Lung (tissue), 12 donors: Measurements from ENCODE around the gene STRA6. TPM values are rescaled to one million over a fixed set of nuclear protein-coding genes. Genes with fewer than 3 reads are reported as not detected.

Experiments
- ATAC-seq: fragments of 200-7000 bp; cut with Tn5 transposase; one replicate; pipeline ENCODE4 v1.9.1; 2020; ENCODE audit warnings: moderate number of reproducible peaks; ENCODE audit not compliant: insufficient read depth, low FRiP score
- DNase-seq, 3 donors: peaks; one replicate each; pipeline ENCODE4 v3.0.0-alpha.2; 2013 to 2017
- H3K27ac ChIP-seq, 2 donors: one replicate each; pipeline ENCODE4 v1.5.1; 2013; ENCODE audit warnings: mild to moderate bottlenecking in 2 of 2, moderate library complexity in 2 of 2, control low read depth in 1 of 2, inconsistent platforms in 1 of 2, low read depth in 1 of 2, low read length in 1 of 2
- H3K27me3 ChIP-seq, 3 donors: one replicate each; pipeline ENCODE4 v1.5.1; 2013; ENCODE audit warnings: low read length in 2 of 3; ENCODE audit not compliant: control insufficient read depth in 3 of 3, insufficient read depth in 3 of 3
- H3K36me3 ChIP-seq, 4 donors: one replicate each; pipeline ENCODE4 v1.5.1; 2013; ENCODE audit warnings: low read length in 4 of 4, mild to moderate bottlenecking in 1 of 4, moderate library complexity in 1 of 4; ENCODE audit not compliant: control insufficient read depth in 4 of 4, insufficient read depth in 4 of 4
- H3K4me1 ChIP-seq, 5 donors: one replicate each; pipeline ENCODE4 v1.5.1; 2013; ENCODE audit warnings: low read length in 5 of 5, mild to moderate bottlenecking in 2 of 5, moderate library complexity in 1 of 5; ENCODE audit not compliant: control insufficient read depth in 5 of 5, insufficient read depth in 5 of 5
- H3K4me3 ChIP-seq: one replicate; pipeline ENCODE4 v1.5.1; 2013; ENCODE audit warnings: mild to moderate bottlenecking, control low read depth, moderate library complexity
- H3K9ac ChIP-seq, 2 donors: one replicate each; pipeline ENCODE4 v1.5.1; 2013; ENCODE audit warnings: low read length in 2 of 2, control low read depth in 1 of 2; ENCODE audit not compliant: insufficient read depth in 1 of 2
- H3K9me3 ChIP-seq, 4 donors: one replicate each; pipeline ENCODE4 v1.5.1; 2013; ENCODE audit warnings: low read length in 3 of 4, mild to moderate bottlenecking in 1 of 4, moderate library complexity in 1 of 4; ENCODE audit not compliant: control insufficient read depth in 4 of 4, insufficient read depth in 3 of 4
- CTCF ChIP-seq: IDR thresholded peaks from 2 replicates; pipeline ENCODE4 v1.5.1; 2012; ENCODE audit warnings: mild to moderate bottlenecking; ENCODE audit errors: control extremely low read depth, extremely low read depth
- WGBS, 2 donors: extraction: QIAGEN DNeasy Blood & Tissue Kit; methylation state at CpG; one replicate each; pipeline ENCODE4 v1.1.7; 2013; 5-methylcytosine and 5-hydroxymethylcytosine counted together
- polyA plus RNA-seq, 2 donors: library from polyadenylated mRNA; stranded (reverse); fragments of 200-250 nt; gene quantifications; one replicate each; pipeline ENCODE4 v1.2.1, GENCODE V29; 2013
- total RNA-seq, 2 donors: library from RNA; depleted of rRNA in 1 of 2; stranded (reverse); fragments of >200 nt in 1 of 2; gene quantifications; one replicate each; pipeline ENCODE4 v1.2.1, GENCODE V29; 2014 to 2021
- donor health status: control.
- donor health status: control.
- donor health status: Bipolar disorder and iron deficiency.
- donor health status: healthy.
- donor health status: DM: yes; HTN: yes; CAD: no.

The STRA6 gene
- total and polyA plus RNA-seq, 4 donors, result 0.40 to 2.6 (median 0.78) TPM

GRCh38 chr15:74173380-74174218 is 29.0 kb downstream of the STRA6 start, which contains the start of gene ISLR:
Gene ISLR (plus strand): TSS chr15:74173710. CDS start chr15:74174859, 1,149 bp downstream.
- ATAC-seq (no peak), DNase-seq (peak; percentile 82 to 99 (median 98))
- H3K9ac ChIP-seq, result peak within 1 kb of the TSS in 1 of 2 donors; percentile 67
- H3K4me3 ChIP-seq, result no peak within 1 kb of the TSS
- peaks cover 0 to 8% (median 0%) of the 10 kb centered on the region in 4 donors for H3K36me3 ChIP-seq
- no peaks in the 10 kb centered on the region for H3K27me3 ChIP-seq
- H3K27ac ChIP-seq, result peak within 1 kb of the TSS; percentile 14 to 33
- H3K4me1 ChIP-seq, result peaks cover under 1 to 92% (median 49%) of the 10 kb centered on the region in 5 donors
- TF ChIP-seq CTCF, result no peak
- WGBS, 2 donors, result 53 to 68% methylated on average over 19 to 20 of the region's 20 CpGs
- H3K9me3 ChIP-seq, result no peaks in the 10 kb centered on the region

GRCh38 chr15:74172701-74173379 is 29.7 kb downstream of the STRA6 start:
- Histone ChIP-seq H3K27me3 (no peaks in the 10 kb centered on the region), H3K9ac (peak overlapping the region in 1 of 2 donors; percentile 67), H3K4me3 (no peak overlapping the region), H3K4me1 (peaks cover 0 to 86% (median 46%) of the 10 kb centered on the region in 5 donors), H3K36me3 (peaks cover 0 to 8% (median 0%) of the 10 kb centered on the region in 4 donors), H3K27ac (peak overlapping the region in 1 of 2 donors; percentile 33), H3K9me3 (no peaks in the 10 kb centered on the region)
- no peak for ATAC-seq
- 52 to 80% methylated on average over 13 of the region's 13 CpGs for WGBS, 2 donors
- TF ChIP-seq CTCF, result no peak
- DNase-seq, result peak; percentile 85 to 94 (median 93)

- TF ChIP-seq CTCF, result no peak
- DNase-seq (peak in 2 of 3 donors; percentile 41 to 66), ATAC-seq (no peak)
- WGBS, 2 donors, result 62 to 83% methylated on average over 1 of the region's 1 CpG
- Histone ChIP-seq H3K9ac (peak overlapping the region in 1 of 2 donors; percentile 67), H3K27me3 (no peaks in the 10 kb centered on the region), H3K4me3 (no peak overlapping the region), H3K4me1 (peaks cover 0 to 78% (median 41%) of the 10 kb centered on the region in 5 donors), H3K27ac (peak overlapping the region in 1 of 2 donors; percentile 33), H3K36me3 (peaks cover 0 to 8% (median 0%) of the 10 kb centered on the region in 4 donors), H3K9me3 (no peaks in the 10 kb centered on the region)
Observed at GRCh38 chr15:74171965-74172541, 30.5 kb downstream of the STRA6 start.
